GM23338 (cell line): ENCODE data around the gene CRYBA1.

Experiments
- EZH2 ChIP-seq: fragments of 200-600 bp; sonication (generic); IDR thresholded peaks from one replicate; pipeline ENCODE4 v1.8.0; 2017; ENCODE audit warnings: antibody characterized with exemption, mild to moderate bottlenecking, low read depth; ENCODE audit not compliant: unreplicated experiment
- JUNB ChIP-seq: IDR thresholded peaks from one replicate; pipeline ENCODE4 v1.6.1; 2016; ENCODE audit warnings: antibody characterized with exemption; ENCODE audit not compliant: unreplicated experiment
- POLR2AphosphoS5 ChIP-seq: IDR thresholded peaks from 2 replicates; pipeline ENCODE4 v1.6.1; 2016; ENCODE audit warnings: antibody characterized with exemption, low read depth
- TF ChIP-seq, protein P1 (sequence below), 2 experiments: fragments of 200-600 bp in 1 of 2; sonication (generic) in 1 of 2; conservative IDR thresholded peaks; 2 replicates each; pipeline versions ENCODE4 v1.5.1 to v1.6.1; 2016 to 2017; ENCODE audit warnings: antibody characterized with exemption in 2 of 2, low read depth in 2 of 2, mild to moderate bottlenecking in 2 of 2, moderate library complexity in 1 of 2

DNA sequence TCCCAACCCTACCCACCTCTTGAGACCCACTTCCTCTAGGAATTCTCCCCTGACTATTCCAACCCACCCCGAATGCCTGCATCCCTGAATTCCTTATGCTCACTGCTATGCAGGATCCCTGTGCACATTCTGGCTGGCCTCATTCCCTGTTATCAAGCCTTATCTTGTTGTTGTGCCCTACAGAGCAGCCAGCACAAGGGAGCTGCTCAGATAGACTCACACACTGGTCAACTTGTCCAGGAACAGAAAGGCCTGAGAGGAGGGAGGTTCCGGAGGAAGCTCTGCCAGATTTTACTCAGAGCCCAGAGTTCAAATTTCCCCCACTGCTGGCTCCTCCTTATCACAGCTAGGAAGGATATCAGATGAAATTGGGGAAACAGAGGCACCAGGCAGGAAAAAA, 41.6 kb upstream of the CRYBA1 start:
- TF ChIP-seq, protein P1, sequence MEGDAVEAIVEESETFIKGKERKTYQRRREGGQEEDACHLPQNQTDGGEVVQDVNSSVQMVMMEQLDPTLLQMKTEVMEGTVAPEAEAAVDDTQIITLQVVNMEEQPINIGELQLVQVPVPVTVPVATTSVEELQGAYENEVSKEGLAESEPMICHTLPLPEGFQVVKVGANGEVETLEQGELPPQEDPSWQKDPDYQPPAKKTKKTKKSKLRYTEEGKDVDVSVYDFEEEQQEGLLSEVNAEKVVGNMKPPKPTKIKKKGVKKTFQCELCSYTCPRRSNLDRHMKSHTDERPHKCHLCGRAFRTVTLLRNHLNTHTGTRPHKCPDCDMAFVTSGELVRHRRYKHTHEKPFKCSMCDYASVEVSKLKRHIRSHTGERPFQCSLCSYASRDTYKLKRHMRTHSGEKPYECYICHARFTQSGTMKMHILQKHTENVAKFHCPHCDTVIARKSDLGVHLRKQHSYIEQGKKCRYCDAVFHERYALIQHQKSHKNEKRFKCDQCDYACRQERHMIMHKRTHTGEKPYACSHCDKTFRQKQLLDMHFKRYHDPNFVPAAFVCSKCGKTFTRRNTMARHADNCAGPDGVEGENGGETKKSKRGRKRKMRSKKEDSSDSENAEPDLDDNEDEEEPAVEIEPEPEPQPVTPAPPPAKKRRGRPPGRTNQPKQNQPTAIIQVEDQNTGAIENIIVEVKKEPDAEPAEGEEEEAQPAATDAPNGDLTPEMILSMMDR (conservative IDR thresholded peaks at IDR 0.05; ENCODE audit: low read depth in 2 of 2), result no peak
- no peak for TF ChIP-seq JUNB
- TF ChIP-seq EZH2, result no peak
- TF ChIP-seq POLR2AphosphoS5, result no peak
